Colonic mucosa (tissue), 4 donors: ENCODE results near the gene TBC1D20. TPM values are rescaled to one million over a fixed set of nuclear protein-coding genes. Genes with fewer than 3 reads are reported as not detected.

Experiments
- DNase-seq: peaks from one replicate; pipeline ENCODE4 v3.0.0-alpha.2; 2020
- H3K27ac ChIP-seq: fragments of 200-600 bp; one replicate; pipeline ENCODE4 v1.8.0; 2021
- H3K27me3 ChIP-seq: fragments of 200-600 bp; one replicate; pipeline ENCODE4 v1.8.0; 2021
- H3K36me3 ChIP-seq: fragments of 200-600 bp; one replicate; pipeline ENCODE4 v1.8.0; 2021
- H3K4me1 ChIP-seq: fragments of 200-600 bp; one replicate; pipeline ENCODE4 v1.8.0; 2021; ENCODE audit warnings: mild to moderate bottlenecking
- H3K4me3 ChIP-seq: fragments of 200-600 bp; one replicate; pipeline ENCODE4 v1.8.0; 2021
- H3K9ac ChIP-seq, 2 donors: one replicate each; pipeline ENCODE4 v1.7.0; 2013; ENCODE audit warnings: control low read depth in 2 of 2, low read depth in 2 of 2, low read length in 2 of 2
- H3K9me3 ChIP-seq: fragments of 200-600 bp; one replicate; pipeline ENCODE4 v1.8.0; 2021
- CTCF ChIP-seq: fragments of 200-600 bp; IDR thresholded peaks from one replicate; pipeline ENCODE4 v1.8.0; 2022; ENCODE audit warnings: antibody characterized with exemption, mild to moderate bottlenecking
- intact Hi-C: fragments of 100-400 bp; cut with DNase I; formaldehyde crosslinking; loops from one replicate; pipeline ENCODE4 v1.14.1; 2022
- total RNA-seq, 2 donors: library from RNA; stranded (reverse); fragmentation: NEBNext Ultra II Directional in 1 of 2; extraction: Animal tissue kit (Norgen Biotek cat#: 25700) in 1 of 2; gene quantifications; one replicate each; pipeline ENCODE4 v1.2.1, GENCODE V29; 2021
- donor health status: healthy.
- donor health status: DM: no; HTN: no; CAD: no.
- donor health status: DM: no; HTN: no; CAD: no.

Gene TBC1D20
- total RNA-seq, 2 donors from 2014 or later: 25.4 to 31.9 TPM

GRCh38 chr20:412081-412480 is 50.3 kb downstream of the TBC1D20 start:
- peaks cover 6% of the 10 kb centered on the region for H3K4me1 ChIP-seq
- H3K9me3 ChIP-seq: no peaks in the 10 kb centered on the region
- peaks cover 7% of the 10 kb centered on the region for H3K36me3 ChIP-seq
- no peaks in the 10 kb centered on the region for H3K27me3 ChIP-seq
- no peak for TF ChIP-seq CTCF
- DNase-seq: no peak
- H3K27ac ChIP-seq: no peak overlapping the region
- intact Hi-C loops: no loop called here
- no peak overlapping the region for H3K4me3 ChIP-seq
- H3K9ac ChIP-seq: no peak overlapping the region

GRCh38 chr20:409697-410559 is 52.4 kb downstream of the TBC1D20 start:
- no peak for TF ChIP-seq CTCF
- peak overlapping the region in 1 of 2 donors; percentile 99 for H3K9ac ChIP-seq
- intact Hi-C loops: no loop called here
- H3K4me1 ChIP-seq: peaks cover 6% of the 10 kb centered on the region
- DNase-seq: peak; percentile 57
- no peaks in the 10 kb centered on the region for H3K9me3 ChIP-seq
- peaks cover 3% of the 10 kb centered on the region for H3K36me3 ChIP-seq
- H3K27ac ChIP-seq: peak overlapping the region; percentile 96
- H3K4me3 ChIP-seq: peak overlapping the region; percentile 99
- no peaks in the 10 kb centered on the region for H3K27me3 ChIP-seq

GRCh38 chr20:408843-409696 is 53.3 kb downstream of the TBC1D20 start:
- Histone ChIP-seq H3K4me1 (peaks cover 6% of the 10 kb centered on the region), H3K4me3 (peak overlapping the region; percentile 99)

GRCh38 chr20:407953-408842 is 54.1 kb downstream of the TBC1D20 start, which contains the start of gene RBCK1:
TSS of gene RBCK1 (plus strand) at chr20:408299. CDS start at chr20:408758, 459 bp downstream.
- DNase-seq: peak; percentile 91
- no peak for TF ChIP-seq CTCF
- Histone ChIP-seq H3K4me1 (peaks cover 6% of the 10 kb centered on the region), H3K27ac (peak within 1 kb of the TSS; percentile 96), H3K36me3 (peaks cover 3% of the 10 kb centered on the region), H3K9me3 (no peaks in the 10 kb centered on the region), H3K4me3 (peak within 1 kb of the TSS; percentile 99), H3K9ac (peak within 1 kb of the TSS; percentile 99 to 100), H3K27me3 (no peaks in the 10 kb centered on the region)
- intact Hi-C loops: no loop called here

More at GRCh38 chr20:408843-409696, 53.3 kb downstream of the TBC1D20 start:
- Histone ChIP-seq H3K9me3 (no peaks in the 10 kb centered on the region), H3K27ac (peak overlapping the region; percentile 96), H3K27me3 (no peaks in the 10 kb centered on the region), H3K9ac (peak overlapping the region; percentile 99 to 100), H3K36me3 (peaks cover 3% of the 10 kb centered on the region)
- intact Hi-C loops: no loop called here
- no peak for TF ChIP-seq CTCF
- no peak for DNase-seq
